ENCODE results near the gene EMP1.

Gene EMP1

GRCh38 chr12:13175499-13175898 is 21.0 kb upstream of the EMP1 start:
- TF ChIP-seq, protein P1, sequence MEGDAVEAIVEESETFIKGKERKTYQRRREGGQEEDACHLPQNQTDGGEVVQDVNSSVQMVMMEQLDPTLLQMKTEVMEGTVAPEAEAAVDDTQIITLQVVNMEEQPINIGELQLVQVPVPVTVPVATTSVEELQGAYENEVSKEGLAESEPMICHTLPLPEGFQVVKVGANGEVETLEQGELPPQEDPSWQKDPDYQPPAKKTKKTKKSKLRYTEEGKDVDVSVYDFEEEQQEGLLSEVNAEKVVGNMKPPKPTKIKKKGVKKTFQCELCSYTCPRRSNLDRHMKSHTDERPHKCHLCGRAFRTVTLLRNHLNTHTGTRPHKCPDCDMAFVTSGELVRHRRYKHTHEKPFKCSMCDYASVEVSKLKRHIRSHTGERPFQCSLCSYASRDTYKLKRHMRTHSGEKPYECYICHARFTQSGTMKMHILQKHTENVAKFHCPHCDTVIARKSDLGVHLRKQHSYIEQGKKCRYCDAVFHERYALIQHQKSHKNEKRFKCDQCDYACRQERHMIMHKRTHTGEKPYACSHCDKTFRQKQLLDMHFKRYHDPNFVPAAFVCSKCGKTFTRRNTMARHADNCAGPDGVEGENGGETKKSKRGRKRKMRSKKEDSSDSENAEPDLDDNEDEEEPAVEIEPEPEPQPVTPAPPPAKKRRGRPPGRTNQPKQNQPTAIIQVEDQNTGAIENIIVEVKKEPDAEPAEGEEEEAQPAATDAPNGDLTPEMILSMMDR (conservative IDR thresholded peaks at IDR 0.05), result no peak
- no peak overlapping the region for H3K27ac ChIP-seq

GRCh38 chr12:13176256-13176655 is 20.3 kb upstream of the EMP1 start:
- H3K27ac ChIP-seq, result no peak overlapping the region
- TF ChIP-seq, protein P1 (conservative IDR thresholded peaks at IDR 0.05), result no peak

DNA sequence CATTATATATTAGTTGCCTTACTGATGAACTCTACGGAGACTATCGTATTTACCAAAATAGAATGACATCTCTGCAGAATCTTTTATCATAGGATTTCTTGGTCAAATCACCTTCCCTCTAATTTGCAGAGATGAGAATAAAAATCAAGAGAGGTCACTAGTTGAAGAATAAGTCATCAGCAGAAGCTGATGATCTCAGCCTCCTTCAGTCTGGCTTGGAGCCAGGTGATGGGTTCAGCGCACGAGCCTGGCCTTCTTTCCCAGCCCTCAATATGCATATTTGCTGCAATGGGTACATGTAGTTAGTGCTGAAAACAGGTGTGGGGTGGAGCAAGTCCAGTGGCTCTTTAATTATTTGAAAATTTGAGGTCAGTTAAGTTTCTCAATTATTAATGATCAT is 19.2 kb upstream of the EMP1 start:
- TF ChIP-seq, protein P1 (conservative IDR thresholded peaks at IDR 0.05), result no peak
- no peak overlapping the region for H3K27ac ChIP-seq

- H3K27ac ChIP-seq, result no peak overlapping the region
- TF ChIP-seq, protein P1 (conservative IDR thresholded peaks at IDR 0.05), result no peak
Measured at GRCh38 chr12:13177906-13178305, 18.6 kb upstream of the EMP1 start.

DNA sequence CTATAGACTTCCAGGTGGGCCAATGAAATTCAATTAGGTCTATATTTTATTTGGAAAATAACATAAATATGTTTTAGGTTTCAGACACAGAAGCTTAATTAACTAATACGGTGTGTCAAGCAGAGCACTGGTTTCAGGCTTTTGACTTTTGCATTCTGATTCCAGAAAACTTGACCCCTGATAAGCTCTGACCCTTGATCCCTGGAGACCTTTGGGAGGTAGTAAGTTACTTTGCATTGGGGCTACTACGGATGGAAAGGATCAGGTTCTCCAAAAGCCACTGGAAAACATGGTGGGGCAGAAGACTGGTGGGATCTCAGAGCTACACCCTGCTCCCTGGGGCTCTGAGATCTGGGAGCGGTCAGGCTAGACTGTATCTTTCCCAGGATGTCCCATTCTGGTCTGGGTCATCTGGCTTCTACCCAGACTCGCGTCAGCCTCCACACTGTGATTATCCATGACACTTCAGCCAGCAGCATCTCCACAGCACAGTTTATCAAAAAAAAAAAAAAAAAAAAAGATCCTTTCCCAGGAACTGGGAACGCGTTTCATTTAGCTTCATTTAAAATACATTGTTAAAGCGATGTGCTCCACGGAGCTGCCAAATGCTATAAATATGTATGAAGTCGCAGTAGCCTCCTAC is 17.8 kb upstream of the EMP1 start:
- TF ChIP-seq, protein P1 (conservative IDR thresholded peaks at IDR 0.05), result no peak
- H3K27ac ChIP-seq, result no peak overlapping the region

DNA sequence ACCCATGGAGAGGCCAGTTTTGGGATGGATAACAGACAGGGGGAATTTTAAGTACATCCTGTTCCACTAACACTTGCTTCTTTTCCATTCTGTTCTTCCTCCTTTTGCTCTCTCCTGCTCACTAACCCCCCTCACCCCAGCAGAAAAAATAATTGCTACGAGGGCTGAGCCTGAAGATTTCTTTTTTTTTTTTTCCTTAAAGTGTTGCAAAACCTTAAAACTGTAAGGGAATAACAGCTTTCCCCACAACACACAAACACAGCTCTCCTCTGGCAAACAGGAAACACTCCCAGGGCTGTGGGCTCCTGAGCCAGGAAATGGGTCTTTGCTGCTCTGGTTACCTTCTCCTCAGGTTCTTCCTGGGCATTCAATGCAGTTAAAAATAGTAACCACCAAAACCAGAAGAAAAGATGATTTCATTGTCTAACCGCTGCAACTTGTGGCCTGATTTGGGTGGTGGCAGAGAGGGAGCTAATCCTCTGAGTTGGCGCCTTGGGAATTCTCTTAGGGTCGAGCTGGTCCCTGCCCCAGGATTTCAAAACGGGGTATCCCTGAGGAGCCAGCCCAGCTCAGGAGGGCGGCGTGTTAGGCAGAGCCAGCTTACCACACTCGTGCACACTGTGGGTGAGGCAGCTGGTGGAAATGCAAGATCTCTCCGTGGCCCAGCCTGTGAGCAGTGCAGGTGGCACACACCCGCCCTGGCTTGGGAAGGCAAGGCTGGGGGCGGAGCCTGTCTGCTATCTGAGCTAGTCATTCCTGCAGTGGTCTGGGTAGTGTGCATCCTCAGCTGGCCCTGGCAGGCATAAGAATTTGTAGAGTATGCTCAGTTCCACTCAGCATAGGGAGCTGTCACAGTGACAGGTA is 17.1 kb upstream of the EMP1 start:
- H3K27ac ChIP-seq, result no peak overlapping the region
- TF ChIP-seq, protein P1 (conservative IDR thresholded peaks at IDR 0.05), result no peak

DNA sequence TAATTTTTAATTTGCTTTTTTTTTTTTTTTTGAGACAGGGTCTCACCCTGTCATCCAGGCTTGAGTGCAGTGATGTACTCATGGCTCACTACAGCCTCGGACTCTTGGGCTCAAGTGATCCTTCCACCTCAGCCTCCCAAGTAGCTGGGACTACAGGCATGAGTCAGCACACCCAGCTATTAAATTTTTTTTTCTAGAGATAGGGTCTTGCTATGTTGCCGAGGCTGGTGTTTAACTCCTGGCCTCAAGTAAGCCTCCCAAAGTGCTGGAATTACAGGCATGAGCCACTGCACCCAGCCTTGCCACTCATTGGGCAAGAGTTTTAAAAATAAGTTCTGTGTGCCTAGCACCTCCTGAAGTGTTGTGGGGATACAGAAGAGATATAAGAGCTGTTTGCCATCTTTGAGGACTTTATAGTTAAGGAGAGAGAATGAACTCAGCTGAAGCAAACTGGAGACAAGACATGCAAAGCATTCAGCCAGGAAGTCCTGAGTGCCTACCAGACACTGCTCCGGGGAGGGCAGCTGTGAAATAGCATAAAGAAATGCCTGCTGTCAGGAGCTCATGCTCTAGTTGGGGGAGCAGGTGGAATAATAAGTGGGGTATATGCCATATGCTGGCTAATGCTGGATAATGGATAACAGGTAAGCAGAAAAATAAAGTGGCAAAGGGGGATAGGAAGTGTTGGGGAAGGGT is 15.0 kb upstream of the EMP1 start:
- no peak overlapping the region for H3K27ac ChIP-seq
- TF ChIP-seq, protein P1 (conservative IDR thresholded peaks at IDR 0.05), result no peak
